HepG2 (cell line): ENCODE measurements around the gene VPS52. TPM values are rescaled to one million over a fixed set of nuclear protein-coding genes. Genes with fewer than 3 reads are reported as not detected.

ENCODE experiments used
- ATAC-seq: fragments of 200-7000 bp; cut with Tn5 transposase; 3 replicates; pipeline ENCODE4 v1.9.1; 2020; ENCODE audit warnings: mild to moderate bottlenecking, moderate library complexity
- BruUV-seq: library from RNA; stranded (reverse); fragments of 400-500 nt; replicated peaks from 2 replicates; lab custom pipeline; 2021; lab: Mats Ljungman, UMichigan
- CTCF ChIA-PET: fragments of 300-600 bp; formaldehyde crosslinking; extraction: SDS; loops from one replicate; lab custom pipeline; 2021; ENCODE audit warnings: low total read pairs, inconsistent platforms, low intra/inter-chr PET ratio; lab: Yijun Ruan, JAX
- POLR2A ChIA-PET: fragments of 350-600 bp; sonication (Branson Sonifier 250); formaldehyde crosslinking; loops from one replicate; lab custom pipeline; 2020; ENCODE audit warnings: antibody characterized with exemption, inconsistent platforms; lab: Yijun Ruan, JAX
- DNase-seq: peaks from one replicate; pipeline ENCODE4 v3.0.0-alpha.2; 2015; ENCODE audit warnings: low spot score
- FAIRE-seq: peaks from 3 replicates; lab custom pipeline; 2011; peaks lifted over from hg19 to GRCh38; lab: Jason Lieb, UNC
- H2AFZ ChIP-seq: one replicate; pipeline ENCODE4 v1.6.1; 2011; ENCODE audit warnings: low read length, inconsistent platforms
- H3K27ac ChIP-seq: fragments of 300-600 bp; 3 replicates; pipeline ENCODE4 v1.8.0; 2011; ENCODE audit warnings: mixed run types, mild to moderate bottlenecking, mixed read lengths, low read length, inconsistent platforms; ENCODE audit not compliant: insufficient read depth; ENCODE audit errors: extremely low read length
- H3K27me3 ChIP-seq, 2 experiments: fragments of 200-600 bp in 1 of 2; 2 replicates in 1 of 2; 3 replicates in 1 of 2; pipeline versions ENCODE4 v1.6.0 to v1.8.0; 2011; ENCODE audit warnings: low read length in 2 of 2, mild to moderate bottlenecking in 2 of 2, moderate library complexity in 2 of 2, inconsistent platforms in 1 of 2; ENCODE audit not compliant: insufficient read depth in 2 of 2, control insufficient read depth in 1 of 2
- H3K36me3 ChIP-seq, 2 experiments: fragments of 200-600 bp in 1 of 2; replicated peaks in 1 of 2; 2 replicates in 1 of 2; 3 replicates in 1 of 2; pipeline versions ENCODE4 v1.5.1 to v1.8.0; 2011; ENCODE audit warnings: low read length in 2 of 2, inconsistent platforms in 1 of 2; ENCODE audit not compliant: insufficient read depth in 2 of 2, control insufficient read depth in 1 of 2
- H3K4me1 ChIP-seq: 2 replicates; pipeline ENCODE4 v1.5.1; 2012; ENCODE audit warnings: low read length, inconsistent platforms; ENCODE audit not compliant: insufficient read depth
- H3K4me2 ChIP-seq: 2 replicates; pipeline ENCODE4 v1.6.0; 2011; ENCODE audit warnings: low read depth, low read length, inconsistent platforms
- H3K4me3 ChIP-seq, 3 experiments: fragments of 200-600 bp in 1 of 3; sonication (generic), shearing (Covaris generic) in 1 of 3; replicated peaks in 1 of 3; 2 replicates each; pipeline ENCODE4 v1.5.1; 2011 to 2016; ENCODE audit warnings: low read length in 3 of 3, inconsistent platforms in 2 of 3, low read depth in 2 of 3, mild to moderate bottlenecking in 2 of 3, control low read depth in 1 of 3, mixed read lengths in 1 of 3; ENCODE audit not compliant: insufficient read depth in 1 of 3
- H3K79me2 ChIP-seq: one replicate; pipeline ENCODE4 v1.6.1; 2011; ENCODE audit warnings: low read length, inconsistent platforms; ENCODE audit not compliant: insufficient read depth
- H3K9ac ChIP-seq: 2 replicates; pipeline ENCODE4 v1.6.0; 2011; ENCODE audit warnings: mild to moderate bottlenecking, low read depth, low read length, inconsistent platforms; ENCODE audit not compliant: insufficient read depth
- H3K9me3 ChIP-seq: 2 replicates; pipeline ENCODE4 v1.5.1; 2012; ENCODE audit warnings: mild to moderate bottlenecking, low read length
- H4K20me1 ChIP-seq: 2 replicates; pipeline ENCODE4 v1.6.0; 2011; ENCODE audit warnings: inconsistent platforms, mild to moderate bottlenecking, low read length, moderate library complexity; ENCODE audit not compliant: insufficient read depth
- ESRRA ChIP-seq: sonication (generic); formaldehyde crosslinking; IDR thresholded peaks from 2 replicates; pipeline ENCODE4 v1.5.1; 2020; ENCODE audit warnings: mild to moderate bottlenecking, low read depth, missing genetic modification reagents
- GATA4 ChIP-seq: sonication (generic); IDR thresholded peaks from 2 replicates; pipeline ENCODE4 v1.6.1; 2016; ENCODE audit warnings: antibody characterized with exemption, low read depth, borderline replicate concordance
- HNRNPH1 ChIP-seq: fragments of 200-400 bp; formaldehyde crosslinking; optimal IDR thresholded peaks from 2 replicates; pipeline ENCODE3; 2017; ENCODE audit warnings: mild to moderate bottlenecking, low read depth, low read length
- NFATC3 ChIP-seq: sonication (generic); formaldehyde crosslinking; IDR thresholded peaks from 2 replicates; pipeline ENCODE4 v1.5.1; 2020; ENCODE audit warnings: mild to moderate bottlenecking, missing genetic modification reagents
- NFYC ChIP-seq: IDR thresholded peaks from 2 replicates; pipeline ENCODE4 v1.6.1; 2016; ENCODE audit warnings: missing genetic modification reagents, missing compliant biosample characterization
- RBM39 ChIP-seq: fragments of 200-400 bp; formaldehyde crosslinking; IDR thresholded peaks from one replicate; pipeline ENCODE4 v1.6.1; 2018; ENCODE audit warnings: antibody characterized with exemption, mild to moderate bottlenecking, low read depth, low read length; ENCODE audit not compliant: poor library complexity, severe bottlenecking
- SIN3B ChIP-seq: fragments of 150-350 bp; IDR thresholded peaks from 2 replicates; pipeline ENCODE4 v1.6.1; 2014; ENCODE audit warnings: low read length
- SMAD9 ChIP-seq: sonication (generic); formaldehyde crosslinking; IDR thresholded peaks from 2 replicates; pipeline ENCODE4 v1.5.1; 2020; ENCODE audit warnings: mild to moderate bottlenecking, missing genetic modification reagents
- TCF7L2 ChIP-seq: IDR thresholded peaks from 2 replicates; pipeline ENCODE4 v1.6.1; 2011; ENCODE audit warnings: mild to moderate bottlenecking, low read depth, low read length, moderate library complexity
- ZFP36L1 ChIP-seq: sonication (generic); formaldehyde crosslinking; IDR thresholded peaks from 2 replicates; pipeline ENCODE4 v1.8.0; 2022; ENCODE audit warnings: mild to moderate bottlenecking, missing genetic modification reagents, moderate library complexity
- ZFYVE20 ChIP-seq: sonication (generic); formaldehyde crosslinking; IDR thresholded peaks from 2 replicates; pipeline ENCODE4 v1.8.0; 2023; ENCODE audit warnings: low read depth, mild to moderate bottlenecking, moderate library complexity, missing genetic modification reagents, borderline replicate concordance
- ZNF143 ChIP-seq: sonication (generic); formaldehyde crosslinking; IDR thresholded peaks from 2 replicates; pipeline ENCODE4 v1.4.0; 2020; ENCODE audit warnings: missing genetic modification reagents
- ZNF17 ChIP-seq: sonication (generic); formaldehyde crosslinking; IDR thresholded peaks from 2 replicates; pipeline ENCODE4 v1.5.0; 2020; ENCODE audit warnings: mild to moderate bottlenecking, missing genetic modification reagents
- ZNF18 ChIP-seq: sonication (generic); formaldehyde crosslinking; IDR thresholded peaks from 2 replicates; pipeline ENCODE4 v1.8.0; 2022; ENCODE audit warnings: mild to moderate bottlenecking, missing genetic modification reagents; ENCODE audit not compliant: insufficient replicate concordance
- ZNF740 ChIP-seq: sonication (generic); formaldehyde crosslinking; IDR thresholded peaks from 2 replicates; pipeline ENCODE4 v1.4.0; 2020; ENCODE audit warnings: missing genetic modification reagents
- ZNF788 ChIP-seq: sonication (generic); formaldehyde crosslinking; IDR thresholded peaks from 2 replicates; pipeline ENCODE4 v1.5.0; 2020; ENCODE audit warnings: mild to moderate bottlenecking, missing genetic modification reagents, borderline replicate concordance
- WGBS: methylation state at CpG from one replicate; pipeline ENCODE4 v1.1.6; 2017; ENCODE audit warnings: low lambda C conversion rate; 5-methylcytosine and 5-hydroxymethylcytosine counted together
- in situ Hi-C: cut with HindIII; loops from 2 replicates; pipeline ENCODE4 v1.10.0; 2017; ENCODE audit warnings: low pct_unique_long_range_greater_than_20kb; ENCODE audit not compliant: extremely low pct_ligation_motif_present
- intact Hi-C: fragments of 100-400 bp; cut with micrococcal nuclease; formaldehyde crosslinking; loops from one replicate; pipeline ENCODE4 v1.10.0; 2022; ENCODE audit not compliant: unreplicated experiment
- polyA plus RNA-seq, 8 experiments: library from polyadenylated mRNA; depleted of rRNA in 3 of 8; stranded (reverse) in 7 of 8; unstranded in 1 of 8; fragments of >200 nt; fragmentation: Illumina TruSeq in 4 of 8; extraction: Trizol in 4 of 8; gene quantifications; 2 replicates each; pipeline versions ENCODE4 v1.2.1 to v1.2.3, GENCODE V29; 2011 to 2016; ENCODE audit warnings: low read depth in 4 of 8, missing spikeins in 1 of 8, mixed read lengths in 1 of 8; ENCODE audit not compliant: insufficient read depth in 1 of 8
- total RNA-seq, 5 experiments: library from RNA; depleted of rRNA; stranded (reverse); fragments of >200 nt; fragmentation: Illumina TruSeq; extraction: Trizol; gene quantifications; 2 replicates each; pipeline ENCODE4 v1.2.3, GENCODE V29; 2016; ENCODE audit warnings: low read depth in 1 of 5
- TF ChIP-seq, protein P1 (sequence below): sonication (generic); formaldehyde crosslinking; conservative IDR thresholded peaks from 2 replicates; pipeline ENCODE4 v1.4.0; 2020; ENCODE audit warnings: missing genetic modification reagents
- TF ChIP-seq, protein P2 (sequence below): sonication (generic); formaldehyde crosslinking; IDR thresholded peaks from 2 replicates; pipeline ENCODE4 v1.8.1; 2023; ENCODE audit warnings: mild to moderate bottlenecking, moderate library complexity, missing genetic modification reagents
- TF ChIP-seq, protein P3 (sequence below): sonication (generic); formaldehyde crosslinking; IDR thresholded peaks from 2 replicates; pipeline ENCODE4 v1.8.1; 2023; ENCODE audit warnings: mild to moderate bottlenecking, missing genetic modification reagents

VPS52 gene
- total and polyA plus RNA-seq, 2 of the 13 experiments (the other 11 are each of a cell fraction or from before 2014, with no cell fraction given), result 48.9 to 85.5 TPM

GRCh38 chr6:33243476-33243875, 28.2 kb downstream of the VPS52 start:
- WGBS, result 22% methylated on average over 1 of the region's 1 CpG
- no peaks in the 10 kb centered on the region for H4K20me1 ChIP-seq
- no TSS peak for BruUV-seq
- H2AFZ ChIP-seq, result no peak overlapping the region
- intact Hi-C loops (no loop called here), in situ Hi-C loops (no loop called here)
- ChIA-PET POLR2A (no interaction called here), CTCF (no interaction called here)
- peaks cover 6% of the 10 kb centered on the region for H3K4me1 ChIP-seq
- no peaks in the 10 kb centered on the region for H3K36me3 ChIP-seq
- H3K4me2 ChIP-seq, result no peak overlapping the region
- no peak overlapping the region for H3K9ac ChIP-seq
- no peaks in the 10 kb centered on the region for H3K79me2 ChIP-seq
- H3K27ac ChIP-seq, result no peak overlapping the region
- peaks cover 0 to 28% of the 10 kb centered on the region in 2 experiments; a peak in 3 of 5 replicates for H3K27me3 ChIP-seq
- H3K9me3 ChIP-seq, result no peaks in the 10 kb centered on the region
- ATAC-seq (no peak), FAIRE-seq (no peak), DNase-seq (no peak)
- no peak overlapping the region for H3K4me3 ChIP-seq
- TF ChIP-seq SMAD9 (CRISPR knock-in tag) (no peak), ZNF18 (CRISPR knock-in tag) (no peak), RBM39 (no peak), ZFYVE20 (no peak), ZNF143 (CRISPR knock-in tag) (no peak), ESRRA (CRISPR knock-in tag) (no peak), ZNF740 (CRISPR knock-in tag) (no peak), NFYC (no peak), NFATC3 (CRISPR knock-in tag) (no peak), SIN3B (no peak), ZNF788 (CRISPR knock-in tag) (no peak), TCF7L2 (no peak), HNRNPH1 (no peak), ZFP36L1 (CRISPR knock-in tag) (no peak), ZNF17 (no peak), GATA4 (no peak)
- TF ChIP-seq, protein P1, sequence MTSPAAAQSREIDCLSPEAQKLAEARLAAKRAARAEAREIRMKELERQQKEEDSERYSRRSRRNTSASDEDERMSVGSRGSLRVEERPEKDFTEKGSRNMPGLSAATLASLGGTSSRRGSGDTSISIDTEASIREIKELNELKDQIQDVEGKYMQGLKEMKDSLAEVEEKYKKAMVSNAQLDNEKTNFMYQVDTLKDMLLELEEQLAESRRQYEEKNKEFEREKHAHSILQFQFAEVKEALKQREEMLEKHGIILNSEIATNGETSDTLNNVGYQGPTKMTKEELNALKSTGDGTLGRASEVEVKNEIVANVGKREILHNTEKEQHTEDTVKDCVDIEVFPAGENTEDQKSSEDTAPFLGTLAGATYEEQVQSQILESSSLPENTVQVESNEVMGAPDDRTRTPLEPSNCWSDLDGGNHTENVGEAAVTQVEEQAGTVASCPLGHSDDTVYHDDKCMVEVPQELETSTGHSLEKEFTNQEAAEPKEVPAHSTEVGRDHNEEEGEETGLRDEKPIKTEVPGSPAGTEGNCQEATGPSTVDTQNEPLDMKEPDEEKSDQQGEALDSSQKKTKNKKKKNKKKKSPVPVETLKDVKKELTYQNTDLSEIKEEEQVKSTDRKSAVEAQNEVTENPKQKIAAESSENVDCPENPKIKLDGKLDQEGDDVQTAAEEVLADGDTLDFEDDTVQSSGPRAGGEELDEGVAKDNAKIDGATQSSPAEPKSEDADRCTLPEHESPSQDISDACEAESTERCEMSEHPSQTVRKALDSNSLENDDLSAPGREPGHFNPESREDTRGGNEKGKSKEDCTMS (CRISPR knock-in tag), result no peak
- TF ChIP-seq, protein P2, sequence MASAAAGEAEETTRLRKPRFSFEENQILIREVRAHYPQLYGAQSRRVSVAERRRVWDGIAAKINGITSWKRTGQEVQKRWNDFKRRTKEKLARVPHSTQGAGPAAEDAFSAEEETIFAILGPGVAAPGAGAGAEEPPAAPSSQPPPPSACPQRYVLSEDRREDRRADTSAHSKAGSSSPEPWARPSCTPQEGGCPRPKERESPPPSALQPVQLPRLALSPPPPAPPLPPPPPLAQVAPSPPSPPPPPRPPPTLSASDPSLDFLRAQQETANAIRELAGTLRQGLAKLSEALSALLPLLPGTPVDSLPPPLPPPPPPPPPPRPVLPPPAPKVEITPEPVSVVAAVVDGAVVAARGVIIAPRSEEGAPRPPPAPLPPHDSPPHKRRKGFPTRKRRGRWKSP, result no peak
- TF ChIP-seq, protein P3, sequence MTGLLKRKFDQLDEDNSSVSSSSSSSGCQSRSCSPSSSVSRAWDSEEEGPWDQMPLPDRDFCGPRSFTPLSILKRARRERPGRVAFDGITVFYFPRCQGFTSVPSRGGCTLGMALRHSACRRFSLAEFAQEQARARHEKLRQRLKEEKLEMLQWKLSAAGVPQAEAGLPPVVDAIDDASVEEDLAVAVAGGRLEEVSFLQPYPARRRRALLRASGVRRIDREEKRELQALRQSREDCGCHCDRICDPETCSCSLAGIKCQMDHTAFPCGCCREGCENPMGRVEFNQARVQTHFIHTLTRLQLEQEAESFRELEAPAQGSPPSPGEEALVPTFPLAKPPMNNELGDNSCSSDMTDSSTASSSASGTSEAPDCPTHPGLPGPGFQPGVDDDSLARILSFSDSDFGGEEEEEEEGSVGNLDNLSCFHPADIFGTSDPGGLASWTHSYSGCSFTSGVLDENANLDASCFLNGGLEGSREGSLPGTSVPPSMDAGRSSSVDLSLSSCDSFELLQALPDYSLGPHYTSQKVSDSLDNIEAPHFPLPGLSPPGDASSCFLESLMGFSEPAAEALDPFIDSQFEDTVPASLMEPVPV (CRISPR knock-in tag), result no peak
